Endothelial cell of umbilical vein (primary cell): Measurements from ENCODE around the gene SNAPC4.

ENCODE experiments used
- CTCF ChIP-seq, 2 donors: IDR thresholded peaks; 1 replicate in 1 of 2; 2 replicates in 1 of 2; pipeline ENCODE4 v1.5.1; 2011; ENCODE audit warnings: low read length in 2 of 2, mild to moderate bottlenecking in 2 of 2, moderate library complexity in 2 of 2, control low read depth in 1 of 2, inconsistent platforms in 1 of 2, low read depth in 1 of 2; ENCODE audit not compliant: insufficient read depth in 1 of 2; ENCODE audit errors: extremely low read depth in 1 of 2
- JUN ChIP-seq: IDR thresholded peaks from 2 replicates; pipeline ENCODE4 v1.6.1; 2011; ENCODE audit warnings: borderline replicate concordance, low read depth; ENCODE audit not compliant: insufficient read length, insufficient read depth
- POLR2A ChIP-seq: IDR thresholded peaks from 2 replicates; pipeline ENCODE4 v1.6.1; 2012; ENCODE audit warnings: low read depth, mild to moderate bottlenecking, control low read depth, low read length

- TF ChIP-seq CTCF (IDR thresholded peaks at IDR 0.05; ENCODE audit: extremely low read depth in 1 of 2, insufficient read depth in 1 of 2, low read depth in 1 of 2, low read length in 2 of 2) (no peak), JUN (no peak), POLR2A (no peak)
Measured at GRCh38 chr9:136403538-136403914, 3.6 kb upstream of the SNAPC4 start.
